HUDEP-2 (cell line): ENCODE measurements around the gene IRX5.

Source experiments
- DNase-seq, 76 experiments: peaks; one replicate each; lab custom pipeline; 2025; ENCODE audit not compliant: unreplicated experiment in 76 of 76; lab: John Stamatoyannopoulos, UW

Gene IRX5

DNA sequence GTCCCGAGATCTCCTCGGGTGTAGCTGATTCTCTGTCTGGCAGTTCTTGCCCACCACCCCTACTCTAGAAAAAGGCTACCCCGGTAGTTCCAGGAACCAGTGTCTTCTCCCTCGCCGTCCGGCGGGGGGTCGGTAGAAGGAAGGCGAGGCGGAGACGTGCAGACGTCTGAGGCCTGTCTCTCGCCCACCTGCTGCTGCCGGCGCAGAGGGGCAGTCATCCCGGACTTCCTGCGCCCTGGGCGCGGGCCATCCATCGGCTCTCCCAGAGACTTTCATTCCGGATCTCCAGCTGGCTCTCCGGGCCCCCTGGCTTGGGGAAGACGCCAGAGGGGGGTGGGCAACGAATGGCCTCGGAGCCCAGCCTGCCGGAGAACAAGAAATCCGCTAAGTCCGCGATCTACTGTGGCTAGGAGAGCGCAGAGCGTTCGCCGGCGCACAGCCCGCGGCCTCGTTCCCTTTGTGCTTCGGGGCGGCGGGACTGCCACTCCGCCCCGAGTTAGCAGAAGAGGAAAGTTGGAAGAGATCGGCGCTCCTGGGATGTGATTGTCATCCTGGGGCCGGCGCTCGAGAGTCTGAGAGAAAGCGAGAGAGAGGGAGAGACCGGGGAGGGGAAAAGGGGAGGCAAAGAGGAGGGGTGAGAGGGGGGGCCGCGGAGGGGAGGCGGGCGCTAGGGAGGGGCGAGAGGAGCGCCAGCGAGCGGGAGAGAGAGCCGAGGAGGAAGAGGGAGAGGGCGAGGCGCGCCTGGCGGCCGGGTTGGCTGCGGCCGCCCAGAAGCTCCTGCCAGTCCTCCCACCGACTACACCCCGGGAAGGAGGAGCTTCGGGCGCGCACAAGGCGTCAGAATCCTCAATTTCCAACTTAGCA lies at the start of gene IRX5:
IRX5 (plus strand) TSS at position 861 of the 864 bp plus-strand sequence. CDS start 334 bp downstream, outside the sequence.
- peak in 74 of 76 experiments; percentile 31 to 92 (median 80) for DNase-seq

DNA sequence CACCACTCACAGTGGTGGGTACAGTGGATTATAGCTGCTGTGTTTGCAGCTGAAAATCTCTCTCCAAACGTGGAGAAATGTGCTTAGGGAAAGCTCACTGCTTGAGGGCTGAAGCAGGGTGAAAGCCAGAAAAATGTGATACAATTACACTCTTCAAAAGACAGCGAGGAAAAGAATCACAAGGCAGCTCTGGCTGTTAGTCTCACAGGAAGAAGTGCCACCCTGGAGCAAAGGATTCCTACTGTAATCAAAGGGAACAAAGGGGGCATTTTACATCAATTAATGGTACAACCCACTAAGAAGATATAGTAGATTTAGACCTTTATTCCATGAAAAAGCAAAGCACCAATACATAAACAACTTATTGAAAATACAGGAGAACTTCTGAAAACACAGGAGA lies 48.1 kb upstream of the IRX5 start:
- no peak for DNase-seq

DNA sequence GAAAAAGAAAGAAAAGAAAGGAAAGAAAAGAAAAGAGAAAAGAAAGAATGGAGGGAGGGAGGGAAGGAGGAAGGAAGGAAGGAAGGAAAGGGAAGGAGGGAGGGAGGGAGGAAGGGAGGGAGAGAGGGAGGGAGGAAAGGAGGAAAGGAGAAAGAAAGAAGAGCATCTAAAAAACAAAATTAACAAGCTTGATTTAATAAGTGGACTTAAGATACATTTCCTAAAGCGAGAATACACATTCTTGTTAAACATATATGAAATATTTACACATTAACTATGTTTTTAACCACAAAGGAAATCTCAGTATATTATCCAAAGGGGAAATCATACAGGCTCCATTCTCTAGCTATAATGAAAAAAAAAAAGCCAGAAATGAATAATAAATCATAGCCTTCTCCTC lies 47.3 kb upstream of the IRX5 start:
- DNase-seq = no peak

DNA sequence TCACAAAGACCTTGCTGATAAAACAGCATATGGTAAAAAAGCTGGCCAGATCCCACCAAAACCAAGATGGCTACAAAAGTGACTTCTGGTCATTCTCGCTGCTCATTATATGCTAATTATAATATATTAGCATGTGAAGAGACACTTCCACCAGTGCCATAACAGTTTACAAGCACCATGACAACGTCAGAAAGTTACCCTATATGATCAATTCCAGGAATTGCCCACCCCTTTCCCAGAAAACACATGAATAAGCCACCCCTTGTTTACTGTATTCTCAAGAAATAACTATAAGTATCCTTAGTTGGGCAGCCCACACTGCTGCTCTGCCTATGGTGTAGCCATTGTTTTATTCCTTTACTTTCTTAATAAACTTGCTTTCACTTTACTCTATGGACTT lies 44.6 kb upstream of the IRX5 start:
- DNase-seq = peak in 1 of 76 experiments; percentile 9

GRCh38 chr16:54890381-54890780 lies 40.3 kb upstream of the IRX5 start:
- no peak for DNase-seq

DNA sequence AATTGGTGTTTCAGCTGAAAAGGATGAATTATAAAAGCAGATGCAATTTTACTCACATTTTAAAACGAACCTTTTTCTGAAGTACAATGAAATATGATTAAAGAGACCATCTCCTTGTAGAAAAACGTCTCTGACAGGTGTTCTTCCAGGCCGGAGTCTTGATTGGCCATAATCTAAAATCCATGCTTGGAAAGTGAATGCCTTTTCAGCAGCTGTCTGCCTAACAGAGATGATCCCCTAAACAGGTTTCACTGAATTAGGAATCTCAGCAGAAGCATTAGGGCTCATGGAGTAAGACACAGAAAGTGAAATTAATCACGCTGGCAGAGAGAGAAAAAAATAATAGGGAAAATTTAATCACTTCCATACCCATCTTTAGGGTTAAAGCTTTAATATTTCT lies 39.3 kb upstream of the IRX5 start:
- DNase-seq = no peak

- no peak for DNase-seq
Observed at GRCh38 chr16:54892981-54893380, 37.7 kb upstream of the IRX5 start.

DNA sequence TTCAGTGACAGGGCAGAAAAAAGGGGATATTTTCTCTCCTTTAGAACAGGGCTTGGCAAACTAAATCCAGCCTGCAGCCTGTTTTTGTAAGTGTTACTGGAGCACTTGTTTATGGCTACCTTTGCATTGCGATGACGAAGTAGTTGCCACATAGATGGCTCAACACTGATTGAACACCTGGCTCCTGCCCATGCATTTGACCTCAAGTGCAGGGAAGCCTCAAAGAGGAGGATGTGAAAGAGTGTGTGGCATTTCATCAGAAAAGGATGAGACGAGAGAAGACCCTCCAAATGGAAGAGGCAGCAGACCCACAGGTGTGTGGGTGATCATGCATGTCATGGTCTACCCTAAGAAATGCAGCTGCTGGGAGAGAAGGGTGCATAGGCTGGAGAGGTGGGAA lies 32.7 kb upstream of the IRX5 start:
- DNase-seq = no peak

GRCh38 chr16:54901606-54902005 lies 29.1 kb upstream of the IRX5 start:
- DNase-seq = no peak

DNA sequence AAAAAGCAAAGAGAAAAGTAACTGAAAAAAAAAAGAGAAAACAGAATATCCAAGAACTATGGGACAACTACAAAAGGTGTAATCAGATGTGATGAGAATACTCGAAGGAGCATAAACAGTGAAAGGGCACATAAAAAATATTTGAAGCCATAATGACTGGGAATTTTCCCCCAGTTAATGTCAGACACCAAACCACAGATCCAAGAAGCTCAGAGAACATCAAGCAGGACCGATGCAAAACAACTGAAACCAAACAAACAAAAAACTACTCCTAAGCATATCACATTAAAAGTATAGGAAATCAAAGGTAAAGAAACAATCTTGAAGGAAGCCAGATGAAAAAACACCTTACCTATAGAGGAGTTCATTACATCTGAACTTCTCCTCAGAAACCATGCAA lies 27.6 kb upstream of the IRX5 start:
- no peak for DNase-seq

- no peak for DNase-seq
Observed at GRCh38 chr16:54911079-54911478, 19.6 kb upstream of the IRX5 start.

- DNase-seq = no peak
Observed at GRCh38 chr16:54912720-54913119, 17.9 kb upstream of the IRX5 start.

DNA sequence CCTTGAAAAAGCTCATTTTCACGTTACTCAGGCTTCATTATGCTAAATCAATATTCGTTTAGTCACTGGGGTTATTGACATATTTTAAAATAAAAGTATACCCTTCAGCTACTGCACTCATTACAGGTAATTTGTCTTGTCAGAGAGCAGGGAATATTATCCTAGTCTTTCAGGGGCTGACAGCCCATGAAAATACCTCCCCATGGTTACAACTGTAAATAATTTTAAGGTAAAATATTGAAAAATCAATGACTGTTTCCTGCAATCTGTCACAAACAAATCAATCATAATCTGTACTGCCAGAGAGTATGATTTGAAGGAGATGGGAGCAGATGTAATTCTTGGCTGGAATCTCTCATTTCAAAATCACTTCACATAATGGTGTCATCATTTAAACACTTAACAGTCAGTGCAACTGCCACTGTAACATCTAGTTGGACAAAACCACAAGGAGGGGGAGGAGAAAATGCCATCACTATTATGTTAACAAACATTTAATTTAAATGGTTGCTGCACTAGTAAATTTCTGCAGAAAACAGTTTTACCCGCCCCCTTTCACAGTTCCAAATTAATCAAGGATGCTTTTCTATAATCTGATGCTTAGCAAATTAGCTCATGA lies 9.3 kb upstream of the IRX5 start:
- no peak for DNase-seq

DNA sequence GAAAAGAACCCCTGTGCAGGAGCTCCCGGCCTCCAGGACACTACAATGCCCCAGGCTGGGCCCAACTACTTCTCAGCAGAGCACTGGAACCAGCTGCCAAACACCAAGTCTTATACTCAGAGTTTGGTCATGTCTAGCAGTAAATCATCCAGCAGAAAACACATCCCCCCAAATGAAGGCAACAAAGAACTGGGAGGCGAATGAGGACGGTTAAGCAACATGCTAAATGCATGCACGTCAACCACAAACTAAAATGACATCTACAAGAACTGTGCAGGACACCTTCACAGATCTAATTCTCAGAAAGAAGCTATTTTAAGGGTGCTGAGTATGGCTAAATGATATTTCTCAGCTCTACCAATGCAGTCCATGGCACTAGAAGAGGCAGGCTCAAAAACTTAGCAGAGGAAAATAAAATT lies 7.6 kb upstream of the IRX5 start:
- DNase-seq = no peak

- no peak for DNase-seq
Observed at GRCh38 chr16:54923988-54924387, 6.7 kb upstream of the IRX5 start.

DNA sequence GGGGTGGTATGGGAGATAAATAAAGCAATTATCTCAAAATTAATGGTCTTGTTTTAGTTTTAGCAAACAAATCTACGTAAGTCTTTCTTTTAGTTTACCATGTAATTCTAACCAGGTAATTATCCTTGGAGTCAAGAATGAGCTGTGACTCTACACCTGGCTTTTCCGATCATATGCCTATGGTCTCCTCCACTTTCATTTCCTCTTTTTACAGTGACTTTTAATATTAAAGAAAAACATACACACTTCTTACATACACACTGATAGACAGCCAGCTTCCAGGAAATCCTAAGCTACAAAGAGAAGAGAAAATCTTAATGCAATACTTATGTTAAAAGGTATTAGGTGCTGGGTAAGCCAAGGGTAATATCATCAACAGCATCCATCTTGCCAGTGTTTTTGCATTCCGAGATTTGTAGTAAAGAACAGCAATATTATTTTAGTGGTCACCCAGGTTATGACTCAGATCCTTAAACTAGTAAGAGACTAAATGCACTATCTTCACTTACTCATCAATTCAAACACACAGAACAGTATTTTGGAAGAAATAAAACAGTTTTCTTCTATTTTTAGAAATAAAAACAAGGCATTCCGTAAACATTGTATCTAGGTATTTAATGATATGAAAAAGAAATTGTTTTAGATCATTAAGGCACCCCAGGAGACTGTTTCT lies 4.4 kb upstream of the IRX5 start:
- DNase-seq = no peak

- DNase-seq = no peak
Observed at GRCh38 chr16:54927125-54928015, 3.3 kb upstream of the IRX5 start.

DNA sequence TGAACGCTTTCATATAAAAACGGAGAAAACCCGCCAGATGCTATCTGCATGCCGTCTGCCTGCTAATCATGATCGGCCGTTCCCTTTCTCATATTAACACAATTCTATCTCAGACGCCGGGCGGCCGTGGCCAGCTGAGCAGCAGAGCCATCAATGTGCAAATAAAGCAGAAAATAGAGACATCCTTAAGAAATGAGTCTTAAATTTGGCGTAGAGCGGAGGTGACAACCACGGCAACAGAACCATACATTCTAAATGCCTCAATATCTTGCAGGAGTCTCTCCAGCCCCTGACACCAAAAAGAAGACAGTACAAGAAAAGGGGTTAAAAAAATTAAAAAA lies 2.7 kb upstream of the IRX5 start:
- DNase-seq = peak in 24 of 76 experiments; percentile 10 to 55 (median 26)

GRCh38 chr16:54928411-54929089 lies 2.1 kb upstream of the IRX5 start:
- peak in 67 of 76 experiments; percentile 9 to 92 (median 77) for DNase-seq
